Measurements from ENCODE around the gene PKP4. TPM values are rescaled to one million over a fixed set of nuclear protein-coding genes. Genes with fewer than 3 reads are reported as not detected.
A peak's percentile ranks its signal among the peaks of the same experiment; 100 is the strongest.

Gene PKP4
- total and polyA plus RNA-seq, 9 of the 15 experiments (the other 6 are each of a cell fraction or from before 2014, with no cell fraction given) = 24.6 to 99.1 (median 74.0) TPM

- FAIRE-seq = no peak
These were observed 124.0 kb downstream of the PKP4 start for GRCh38 chr2:158580760-158581159.

GRCh38 chr2:158582670-158583069 is 125.9 kb downstream of the PKP4 start:
- H3K9me1 ChIP-seq (ENCODE audit: control insufficient read depth, insufficient read depth, low read length) = no peaks in the 10 kb centered on the region
- H3K27me3 ChIP-seq (ENCODE audit: control insufficient read depth in 2 of 2, insufficient read depth in 2 of 2, low read length in 2 of 2) = no peaks in the 10 kb centered on the region
- no peaks in the 10 kb centered on the region for H3K9me3 ChIP-seq (replicated peaks; ENCODE audit: control insufficient read depth, insufficient read depth, low read depth, low read length)
- FAIRE-seq (no peak), DNase-seq (ENCODE audit: extremely low read depth in 1 of 4, low spot score in 3 of 4) (no peak), ATAC-seq (no peak)
- H2AFZ ChIP-seq (ENCODE audit: low read depth, low read length) = no peak overlapping the region
- intact Hi-C loops (cut with micrococcal nuclease) = no loop called here
- 90% methylated on average over 1 of the region's 1 CpG for WGBS (ENCODE audit: insufficient coverage, low coverage, missing lambda C conversion rate)
- no peak overlapping the region for H3K27ac ChIP-seq (ENCODE audit: extremely low read depth, low read depth, low read length)
- H3K4me3 ChIP-seq = no peak overlapping the region
- CTCF ChIA-PET (ENCODE audit: low intra/inter-chr PET ratio) = no interaction called here
- H3K9ac ChIP-seq (ENCODE audit: insufficient read depth in 1 of 2, low read depth in 2 of 2, low read length in 2 of 2) = no peak overlapping the region
- in situ Hi-C loops (cut with MboI) = no loop called here
- BruUV-seq (replicated peaks) = no TSS peak
- peaks cover 26% of the 10 kb centered on the region; the same call in 1 of the 3 replicates for H3K36me3 ChIP-seq (ENCODE audit: control insufficient read depth, insufficient read depth, low read length)
- no peaks in the 10 kb centered on the region for H3K79me2 ChIP-seq (ENCODE audit: control insufficient read depth, insufficient read depth, low read length)
- H3K4me1 ChIP-seq (replicated peaks in 1 of 2; ENCODE audit: control insufficient read depth in 2 of 2, insufficient read depth in 2 of 2, low read length in 2 of 2) = no peaks in the 10 kb centered on the region
- POLR2A ChIA-PET = interaction anchor here (0.7 kb wide), 1 partner anchor 1316 kb away, joined by 3 read pairs; no protein-coding TSS in a partner anchor
- no peaks in the 10 kb centered on the region for H4K20me1 ChIP-seq (replicated peaks; ENCODE audit: control insufficient read depth, insufficient read depth, low read length)
- H3K4me2 ChIP-seq (ENCODE audit: insufficient read depth, low read length) = no peak overlapping the region
- TF ChIP-seq CEBPZ (IDR thresholded peaks at IDR 0.05; ENCODE audit: borderline replicate concordance, low read depth, low read length) (no peak), GTF3C2 (IDR thresholded peaks at IDR 0.05; ENCODE audit: borderline replicate concordance, extremely low read depth, insufficient read length) (no peak)

More at GRCh38 chr2:158580760-158581159, 124.0 kb downstream of the PKP4 start:
- intact Hi-C loops (cut with micrococcal nuclease) (no loop called here), in situ Hi-C loops (cut with MboI) (no loop called here)
- TF ChIP-seq NFIC (IDR thresholded peaks at IDR 0.05) = peak; percentile 52
- no peak for TF ChIP-seq PML (IDR thresholded peaks at IDR 0.05; ENCODE audit: low read length)
- no peak for TF ChIP-seq SLC30A9 (CRISPR knock-in tag; IDR thresholded peaks at IDR 0.05)
- ChIA-PET POLR2A (no interaction called here), CTCF (ENCODE audit: low intra/inter-chr PET ratio) (no interaction called here)
- H3K4me2 ChIP-seq (ENCODE audit: insufficient read depth, low read length) = no peak overlapping the region
- peaks cover 35% of the 10 kb centered on the region for H3K36me3 ChIP-seq (ENCODE audit: control insufficient read depth, insufficient read depth, low read length)
- 100% methylated on average over 2 of the region's 2 CpGs for WGBS (ENCODE audit: insufficient coverage, low coverage, missing lambda C conversion rate)
- H3K9me3 ChIP-seq (replicated peaks; ENCODE audit: control insufficient read depth, insufficient read depth, low read depth, low read length) = no peaks in the 10 kb centered on the region
- H3K79me2 ChIP-seq (ENCODE audit: control insufficient read depth, insufficient read depth, low read length) = no peaks in the 10 kb centered on the region
- H3K9me1 ChIP-seq (ENCODE audit: control insufficient read depth, insufficient read depth, low read length) = no peaks in the 10 kb centered on the region
- no peak for DNase-seq (ENCODE audit: extremely low read depth in 1 of 4, low spot score in 3 of 4)
- no peaks in the 10 kb centered on the region for H3K27me3 ChIP-seq (ENCODE audit: control insufficient read depth in 2 of 2, insufficient read depth in 2 of 2, low read length in 2 of 2)
- no peaks in the 10 kb centered on the region for H3K4me1 ChIP-seq (replicated peaks in 1 of 2; ENCODE audit: control insufficient read depth in 2 of 2, insufficient read depth in 2 of 2, low read length in 2 of 2)
- no peak overlapping the region for H3K4me3 ChIP-seq
- ATAC-seq = no peak
- no peak overlapping the region for H3K9ac ChIP-seq (ENCODE audit: insufficient read depth in 1 of 2, low read depth in 2 of 2, low read length in 2 of 2)
- no peak overlapping the region for H3K27ac ChIP-seq (ENCODE audit: extremely low read depth, low read depth, low read length)
- no peaks in the 10 kb centered on the region for H4K20me1 ChIP-seq (replicated peaks; ENCODE audit: control insufficient read depth, insufficient read depth, low read length)
- BruUV-seq (replicated peaks) = no TSS peak
- no peak overlapping the region for H2AFZ ChIP-seq (ENCODE audit: low read depth, low read length)
